Heart left ventricle (tissue), 13 donors: ENCODE results near the gene TPRKB.
"Not testable (repeated sequence)": the region's sequence is repeated elsewhere in the genome, so short reads cannot be mapped to it uniquely, and the experiment has no call there.

ENCODE experiments used
- CTCF ChIP-seq, 12 donors: fragments of 200-600 bp; sonication (generic) in 4 of 12; IDR thresholded peaks; one replicate each; pipeline versions ENCODE4 v1.5.0 to v1.8.0; 2018 to 2022; ENCODE audit warnings: antibody characterized with exemption in 12 of 12, mild to moderate bottlenecking in 5 of 12
- POLR2A ChIP-seq, 2 donors: fragments of 450-650 bp; IDR thresholded peaks; one replicate each; pipeline ENCODE4 v1.6.1; 2017; ENCODE audit warnings: antibody characterized with exemption in 2 of 2, mild to moderate bottlenecking in 2 of 2, moderate library complexity in 2 of 2
- donor health status: ischemic (EF 13 %, LVEDD 7.1; RV severe dilation, severe dysfunction).
- donor health status: DM: no; HTN: yes; CAD: no.
- donor health status: DM: no; HTN: no; CAD: no.
- donor health status: ischemic (EF 25% LVEDD 6.9; RV normal size, moderate dysfunction).
- donor health status: ischemic (EF 25% LVEDD 5.7; RV mildly dilated, moderate dysfunction).
- donor health status: ischemic (EF 35%, LVEDD 5.7; RV mildly dilated, moderate dysfunction).
- donor health status: nonischemic (EF 11% LVEDD 7.7; RV severe dilation, severe dysfunction).
- donor health status: DM: yes; HTN: yes; CAD: no.
- donor health status: PGD.
- donor health status: ischemic (EF 29% LVEDD 5.4; RV normal size, mild dysfunction).
- donor health status: nonischemic (EF 23%, LVEDD 6.1; RV moderate dilation, normal function).

- TF ChIP-seq CTCF (IDR thresholded peaks at IDR 0.05), result peak in 4 of 12 donors; percentile 6 to 23 (median 16)
- TF ChIP-seq POLR2A (IDR thresholded peaks at IDR 0.05), result not testable (repeated sequence)
Measured at GRCh38 chr2:73684905-73685304, 52.2 kb downstream of the TPRKB start.
